ENCODE measurements around the gene PARS2.
"Not testable (repeated sequence)": the region's sequence is repeated elsewhere in the genome, so short reads cannot be mapped to it uniquely, and the experiment has no call there.

The PARS2 gene

DNA sequence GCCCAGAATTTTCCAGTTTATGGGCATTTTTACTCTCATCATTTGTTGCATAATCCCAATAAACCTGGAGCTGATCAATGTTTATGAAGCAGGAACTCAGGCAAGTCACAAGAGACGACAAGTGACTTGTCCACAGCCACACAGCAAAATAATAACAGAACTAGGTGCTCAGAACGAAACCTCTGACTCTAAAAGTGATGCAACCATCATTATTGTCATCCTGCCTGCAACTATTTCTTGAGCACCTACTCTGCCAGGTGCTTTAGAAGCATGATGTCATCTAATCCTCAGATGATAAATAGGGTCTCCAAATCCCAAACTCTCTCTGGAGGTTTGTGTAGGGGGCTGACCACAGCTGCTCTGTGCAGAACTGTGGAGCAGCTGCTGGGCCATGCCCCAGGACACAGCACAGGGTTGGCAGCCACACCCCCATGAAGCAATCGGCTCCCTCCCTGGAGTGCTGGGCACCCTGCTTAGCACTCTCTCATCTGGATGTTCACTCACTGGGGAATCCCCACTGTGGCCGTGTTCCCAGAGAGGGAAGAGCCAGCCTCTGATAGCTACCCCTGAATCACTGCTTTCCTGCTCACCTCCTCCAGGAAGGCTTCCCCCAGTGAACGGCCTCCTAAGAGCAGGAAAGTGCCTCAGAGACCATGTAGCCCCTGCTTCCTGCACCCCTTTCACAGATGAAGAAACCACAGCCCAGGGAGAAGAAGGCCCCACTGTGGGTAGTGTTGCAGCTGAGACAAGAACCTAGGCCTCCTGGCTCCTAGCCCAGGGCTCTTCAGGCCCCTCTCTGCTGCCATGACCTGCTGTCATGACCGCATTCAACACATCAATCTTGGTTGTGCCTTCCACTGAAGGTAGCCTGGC is 34.7 kb upstream of the PARS2 start:
- no peak for DNase-seq

DNA sequence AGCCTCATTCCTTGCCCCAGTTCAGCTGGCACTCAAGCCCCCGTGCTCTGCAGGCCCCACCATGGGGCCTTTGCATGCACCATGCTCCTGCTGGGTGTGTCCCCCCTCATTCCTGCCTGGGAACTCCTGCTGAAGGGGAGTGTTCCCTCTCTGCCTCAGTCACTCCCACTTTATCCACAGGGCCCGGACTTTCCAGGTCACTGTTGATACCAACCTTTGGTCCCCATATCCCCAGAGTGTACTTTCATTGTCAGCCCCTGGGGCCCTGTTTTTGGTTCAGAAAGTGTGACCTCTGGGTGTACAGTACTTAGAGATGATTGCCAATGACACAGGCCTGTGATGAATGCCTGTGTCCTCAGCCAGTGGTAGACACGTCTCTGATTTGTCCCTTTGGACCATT is 33.9 kb upstream of the PARS2 start:
- DNase-seq = no peak

DNA sequence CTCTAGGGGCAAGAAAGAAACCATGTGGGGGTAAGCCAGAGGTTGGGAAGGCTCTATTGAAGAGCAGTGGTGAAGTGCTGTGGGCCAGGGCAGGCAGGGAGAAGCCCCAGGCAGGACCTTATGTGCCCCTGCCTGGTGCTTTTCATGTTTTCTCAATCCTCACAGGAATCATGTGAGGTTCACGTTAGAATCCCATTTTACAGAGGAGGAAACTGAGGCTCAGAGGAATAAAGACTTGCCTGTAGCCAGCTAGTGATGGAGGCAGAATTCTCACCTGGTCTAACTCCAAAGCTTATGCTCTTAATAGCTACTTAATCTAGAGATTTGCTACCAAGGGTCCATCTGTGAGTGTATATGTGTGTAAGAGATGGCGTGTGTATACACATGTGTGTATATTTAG is 32.6 kb upstream of the PARS2 start:
- no peak for DNase-seq

DNA sequence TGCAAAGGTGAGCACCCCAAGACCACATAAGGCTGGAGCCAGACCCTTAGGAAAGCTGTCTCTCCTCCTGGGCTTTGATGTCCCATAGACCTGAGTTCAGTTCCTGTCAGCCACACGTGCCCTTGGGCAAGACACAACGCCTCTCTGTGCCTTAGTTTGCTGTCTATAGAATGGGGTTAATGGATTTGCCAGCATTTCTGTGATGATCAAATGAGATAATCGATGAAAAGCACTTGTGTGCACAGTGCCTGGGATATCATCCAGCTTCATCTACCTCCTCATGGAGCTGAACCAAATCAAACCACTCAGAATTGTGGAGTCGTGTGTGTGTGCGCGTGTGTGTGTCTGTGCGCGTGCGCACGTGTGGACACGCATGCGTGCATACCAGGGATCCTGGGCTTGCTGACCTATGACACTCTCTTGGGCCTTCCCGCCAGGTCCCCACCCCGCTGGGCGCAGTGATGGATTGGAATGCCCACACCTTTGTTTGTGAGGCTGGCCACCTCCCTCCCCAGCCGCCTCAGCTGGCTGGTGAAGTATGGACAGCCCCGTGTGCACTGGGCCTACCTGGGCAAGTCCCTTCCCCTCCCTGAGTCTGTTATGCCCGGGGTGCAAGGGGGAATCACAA is 31.6 kb upstream of the PARS2 start:
- DNase-seq = no peak

DNA sequence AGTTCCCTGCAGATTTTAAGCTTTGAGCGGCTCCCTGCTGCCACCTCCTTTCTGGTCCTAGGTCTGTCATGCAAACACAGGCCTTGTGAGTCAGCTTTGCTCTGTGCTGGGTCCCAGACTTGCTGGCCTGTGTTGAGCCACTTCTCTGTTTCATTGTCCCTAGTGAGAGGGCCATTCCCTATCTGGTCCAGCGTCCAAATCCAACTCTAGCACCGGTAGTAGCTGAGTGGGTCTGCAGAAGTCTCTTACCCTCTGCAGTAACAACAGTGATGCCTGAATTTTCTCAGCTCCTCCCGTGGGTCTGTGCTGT is 31.0 kb upstream of the PARS2 start:
- DNase-seq = no peak

DNA sequence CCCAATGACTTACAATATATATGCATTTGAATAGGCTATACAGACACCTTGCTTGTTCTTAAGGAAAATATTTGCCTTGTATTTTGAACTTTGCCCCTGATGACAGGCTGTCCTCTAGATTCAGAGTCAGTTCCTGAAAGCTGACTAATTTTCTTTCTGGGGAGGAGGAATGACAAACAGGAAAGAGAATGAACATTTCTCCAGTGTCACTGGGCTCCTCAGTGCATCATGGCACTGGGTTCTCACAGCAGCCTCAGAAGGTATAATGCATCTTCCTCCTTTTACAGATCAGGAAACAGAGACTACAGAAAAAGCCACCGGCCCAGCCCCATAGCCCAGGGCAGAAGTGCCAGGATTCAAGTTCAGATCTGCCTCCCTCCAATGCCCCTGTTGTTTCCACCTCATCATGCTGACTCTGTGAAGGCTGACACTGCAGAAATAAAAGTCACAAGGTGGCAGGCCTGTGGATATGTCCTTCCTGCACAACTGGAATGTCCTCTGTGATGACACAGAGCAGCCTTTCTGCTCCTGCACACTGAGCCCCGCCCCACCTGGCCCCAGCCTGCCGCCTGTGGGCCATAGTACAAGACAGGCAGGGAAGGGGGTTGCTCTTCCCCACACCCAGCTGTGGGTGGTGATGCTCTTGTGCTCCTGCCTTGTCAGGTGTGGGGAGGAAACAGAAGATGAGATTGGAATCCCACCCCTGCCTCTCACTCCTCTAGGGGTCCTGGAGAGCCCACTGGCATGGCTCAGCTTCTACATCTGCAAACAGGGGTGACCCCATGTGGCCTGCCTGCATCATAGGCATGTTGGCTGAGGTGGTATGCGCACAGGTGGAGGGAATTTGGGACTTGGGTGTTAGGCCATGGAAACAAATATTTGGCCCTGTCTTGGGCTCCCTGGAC is 30.4 kb upstream of the PARS2 start:
- DNase-seq = no peak

DNA sequence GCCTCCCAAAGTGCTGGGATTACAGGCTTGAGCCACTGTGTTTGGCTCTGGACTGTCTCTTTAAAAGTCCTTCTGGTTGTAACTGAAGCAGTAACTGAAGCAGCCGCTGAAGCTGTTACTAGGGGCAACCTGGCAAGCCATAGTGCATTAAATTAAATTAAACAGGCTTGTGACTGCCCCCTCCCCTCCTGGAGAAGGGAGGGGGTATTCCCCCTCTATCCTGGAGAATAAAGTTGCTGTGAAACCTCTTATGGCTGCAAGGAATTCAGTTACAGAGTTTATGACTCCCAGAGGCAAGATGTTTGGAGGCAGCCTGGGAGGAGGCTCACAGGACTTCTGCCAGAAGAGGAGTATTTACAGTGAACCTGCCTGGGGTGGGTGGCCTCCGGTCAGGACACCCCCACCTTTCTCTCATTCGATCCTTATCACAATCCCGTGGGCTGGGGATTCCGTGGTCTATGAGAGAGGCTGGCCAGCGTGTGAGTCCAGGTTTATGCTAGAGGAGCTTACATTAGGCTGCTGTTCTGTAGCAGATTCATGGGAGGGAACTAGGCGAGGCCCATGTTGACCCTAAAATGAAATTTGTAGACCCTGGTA is 28.5 kb upstream of the PARS2 start:
- DNase-seq = no peak

DNA sequence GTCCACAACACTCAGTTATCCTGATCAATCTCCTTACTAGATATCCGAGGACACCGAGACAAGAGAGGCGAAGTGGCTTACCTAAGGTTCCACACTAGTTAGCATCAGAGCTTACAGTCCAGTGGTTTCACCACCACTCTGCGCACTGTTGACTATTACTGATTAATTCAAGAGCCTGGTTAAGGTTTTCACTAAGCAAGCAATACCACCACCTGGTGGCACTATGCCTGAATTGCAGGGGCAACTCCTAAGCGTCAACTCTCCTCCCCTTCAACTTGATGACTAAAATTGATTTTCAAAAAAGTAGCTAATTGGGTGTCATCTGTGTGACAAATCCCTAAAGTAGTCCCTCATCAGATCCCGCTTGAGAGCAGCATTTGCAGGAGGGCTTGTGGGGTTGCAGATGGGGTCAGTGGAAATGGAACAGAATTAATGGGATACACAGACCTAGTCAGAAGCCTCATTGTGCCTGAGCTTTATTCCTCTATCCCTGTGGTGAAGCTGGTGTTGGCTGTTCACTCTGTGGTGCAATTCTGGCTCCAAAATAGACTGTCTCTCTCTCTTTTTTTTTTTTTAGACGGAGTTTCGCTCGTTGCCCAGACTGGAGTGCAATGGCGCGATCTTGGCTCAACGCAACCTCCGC is 27.7 kb upstream of the PARS2 start:
- DNase-seq = no peak

DNA sequence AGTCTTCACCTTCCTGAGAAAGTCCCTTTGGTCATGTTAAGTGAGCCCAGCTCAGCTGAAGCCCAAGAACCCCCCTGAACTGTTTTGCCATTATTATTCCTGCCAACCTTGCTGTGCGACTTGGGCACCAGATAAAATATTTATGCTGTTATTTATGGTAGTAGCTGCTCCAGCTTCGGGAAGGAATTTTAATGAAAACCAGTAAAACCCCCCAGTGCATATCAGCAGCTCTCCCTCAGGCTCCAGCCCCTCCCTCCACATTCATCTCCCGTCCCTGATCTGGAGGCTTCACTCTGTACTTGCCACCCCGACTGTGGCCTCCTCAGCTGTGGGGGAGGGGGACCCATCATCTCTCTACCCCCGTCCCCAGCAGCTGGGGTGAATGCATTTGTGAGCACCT is 24.1 kb upstream of the PARS2 start:
- no peak for DNase-seq

DNA sequence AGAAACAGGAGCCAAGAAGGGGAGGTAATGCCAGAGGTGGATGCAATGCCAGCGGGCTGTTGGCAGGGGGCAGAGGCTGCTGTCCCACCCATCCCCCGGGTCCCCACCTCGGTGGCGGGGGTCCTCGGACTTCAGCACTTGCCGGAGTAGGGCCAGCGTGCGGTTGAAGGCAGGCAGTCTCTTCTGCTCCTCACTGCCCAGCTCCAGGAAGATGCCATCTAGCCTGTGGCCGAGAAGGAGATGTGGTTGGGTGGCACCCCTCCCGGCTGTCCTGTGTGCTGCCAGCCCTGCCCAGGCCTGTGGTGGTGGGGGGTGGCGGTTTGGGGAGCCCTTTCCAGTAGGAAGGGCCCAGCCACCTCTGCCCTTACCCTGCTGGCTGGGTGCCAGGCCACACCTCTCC is 23.3 kb upstream of the PARS2 start:
- no peak for DNase-seq

DNA sequence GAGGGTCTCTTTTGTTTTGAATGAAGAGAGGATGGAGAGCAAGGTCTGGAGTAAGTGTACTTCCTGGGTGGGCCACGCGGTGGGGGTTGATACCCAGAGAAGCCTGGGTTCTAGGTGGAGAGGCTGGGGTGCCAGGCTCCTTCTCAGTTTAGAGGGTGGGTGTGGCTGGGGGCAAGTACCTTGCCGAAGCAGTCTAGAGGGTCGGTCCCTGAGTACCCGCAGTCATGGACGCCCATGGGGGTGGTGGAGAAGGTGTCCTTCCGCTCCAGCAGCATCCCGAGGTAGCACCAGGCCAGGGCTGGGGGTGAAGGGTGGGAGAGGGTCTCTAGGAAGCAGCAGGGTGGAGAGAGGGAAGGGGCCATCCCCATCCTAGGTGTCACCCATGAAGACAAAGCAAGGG is 22.5 kb upstream of the PARS2 start:
- no peak for DNase-seq

DNA sequence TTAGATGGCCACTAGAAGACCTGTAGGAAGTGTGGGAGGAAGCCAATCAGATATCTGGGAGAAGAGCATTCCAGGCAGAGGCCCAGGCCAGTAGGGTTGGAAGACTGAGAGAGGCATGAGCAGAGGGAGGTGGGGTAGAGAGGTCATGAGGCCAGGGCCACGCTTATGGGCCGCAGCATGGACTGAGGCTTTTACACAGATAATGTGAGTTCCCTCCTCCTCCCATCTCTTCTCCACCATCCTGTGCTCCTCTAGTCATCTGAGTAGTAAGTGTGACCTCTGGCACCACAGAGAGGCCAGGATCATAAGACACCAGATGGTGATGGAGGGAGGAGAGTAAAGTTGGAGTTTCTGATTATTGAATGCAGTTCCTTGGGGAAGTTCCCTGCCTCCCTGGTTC is 19.7 kb upstream of the PARS2 start:
- no peak for DNase-seq

DNA sequence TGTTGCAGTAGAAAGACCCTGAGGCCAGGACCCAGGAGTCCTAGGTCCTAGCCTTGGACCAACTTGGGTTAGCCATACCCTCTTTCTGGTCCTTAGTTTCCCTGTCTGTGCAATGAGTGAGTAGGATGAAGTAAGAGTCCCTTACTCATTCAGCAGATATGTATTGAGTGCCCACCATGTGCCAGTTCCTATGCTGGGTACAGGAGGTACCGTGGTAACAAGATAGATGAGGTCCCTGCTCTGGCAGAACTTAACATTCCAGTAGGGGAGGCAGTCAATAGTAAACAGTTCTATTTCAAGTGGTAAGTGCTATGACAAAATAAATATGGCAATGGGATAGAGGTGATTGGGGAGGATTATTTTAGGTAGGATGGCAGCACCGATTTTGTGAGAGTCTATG is 18.3 kb upstream of the PARS2 start:
- DNase-seq = no peak

DNA sequence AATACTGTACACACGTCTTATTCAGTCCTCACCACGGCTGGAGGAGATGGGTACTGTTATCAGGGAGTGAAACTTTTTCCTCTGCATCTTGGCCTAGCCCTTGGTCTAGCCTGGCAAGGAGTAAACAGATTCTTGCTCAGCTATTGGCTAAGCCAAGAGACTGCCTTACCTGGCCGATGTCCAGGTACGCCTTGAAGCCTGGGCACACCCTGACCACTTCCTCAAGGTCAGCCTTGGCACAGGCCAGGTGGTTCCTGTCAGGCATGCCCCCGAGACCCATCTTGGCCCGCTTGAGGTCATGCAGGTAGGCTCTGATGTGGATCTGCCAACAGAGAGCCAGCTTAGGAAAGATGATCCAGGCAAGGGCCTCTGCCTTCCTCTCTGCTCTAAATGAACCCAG is 17.8 kb upstream of the PARS2 start:
- DNase-seq = no peak

DNA sequence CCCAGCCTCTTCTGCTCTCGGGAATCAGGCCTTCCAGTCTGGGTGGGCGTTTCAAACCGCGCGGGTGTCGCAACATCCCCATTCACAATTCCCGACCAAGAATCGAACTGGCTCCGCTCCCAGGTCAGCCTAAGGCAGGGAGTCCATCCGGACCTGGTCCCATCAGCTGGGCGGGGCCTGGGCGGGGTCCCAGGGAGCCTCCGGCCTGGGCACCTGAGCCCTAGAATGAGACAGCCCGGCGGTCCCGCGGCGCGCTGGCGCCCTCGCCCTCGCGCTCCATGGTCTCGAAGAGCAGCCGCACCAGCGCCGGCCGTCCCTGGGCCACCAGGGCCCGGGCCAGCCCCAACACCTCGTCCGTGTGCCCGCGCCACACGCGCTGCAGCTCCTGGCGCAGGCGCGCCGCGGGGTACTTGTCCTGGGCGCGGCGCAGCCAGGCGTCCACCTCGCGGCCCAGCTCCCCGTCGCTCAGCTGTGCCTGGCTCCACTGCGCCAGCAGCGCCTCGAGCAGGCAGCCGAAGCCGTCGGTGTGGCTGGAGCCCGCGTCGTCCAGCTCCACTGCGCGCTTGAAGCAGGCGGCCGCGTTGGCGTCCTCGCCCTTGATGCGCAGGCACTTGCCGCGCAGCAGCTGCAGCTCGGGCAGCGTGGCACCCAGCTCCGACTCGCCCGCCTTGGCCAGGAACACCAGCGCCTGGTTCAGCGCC is 16.9 kb upstream of the PARS2 start:
- no peak for DNase-seq

DNA sequence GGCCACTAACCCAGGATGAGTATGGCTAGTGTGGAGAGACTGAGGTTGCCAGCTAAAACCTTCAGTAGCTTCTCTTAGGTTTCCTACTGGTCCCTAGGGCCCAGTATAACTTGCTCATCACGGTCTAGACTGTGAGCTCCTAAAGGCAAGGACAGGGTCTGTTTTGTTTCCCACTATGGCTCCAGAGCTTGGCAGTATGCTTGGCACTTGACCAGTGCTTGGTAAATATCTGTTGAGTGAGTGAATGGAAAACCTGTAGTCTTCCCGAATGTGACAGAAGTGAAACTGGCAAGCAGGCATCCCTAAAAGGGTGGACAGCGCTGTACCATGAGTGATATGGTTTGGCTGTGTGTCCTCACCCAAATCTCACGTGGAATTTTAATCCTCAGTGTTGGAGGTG is 13.1 kb upstream of the PARS2 start:
- DNase-seq = no peak

DNA sequence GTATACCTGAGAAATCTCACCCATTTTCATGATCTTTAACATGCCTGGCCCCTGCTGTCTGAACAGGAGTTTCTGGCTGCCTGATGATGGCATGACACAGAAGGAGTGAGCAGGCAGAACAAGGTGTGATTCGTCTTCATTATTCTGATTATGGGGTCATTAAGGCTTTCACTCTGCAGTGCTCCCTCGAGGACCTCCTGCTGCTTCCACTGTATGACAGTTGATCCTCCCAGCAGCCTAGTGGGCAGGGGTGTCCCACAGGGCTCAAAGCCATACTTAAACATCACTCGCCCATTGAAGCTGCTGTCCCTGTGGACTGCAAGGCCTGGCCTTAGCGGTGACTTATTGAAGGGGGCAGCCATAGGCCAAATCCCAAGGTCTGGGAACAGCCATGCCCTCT is 12.7 kb upstream of the PARS2 start:
- DNase-seq = no peak

DNA sequence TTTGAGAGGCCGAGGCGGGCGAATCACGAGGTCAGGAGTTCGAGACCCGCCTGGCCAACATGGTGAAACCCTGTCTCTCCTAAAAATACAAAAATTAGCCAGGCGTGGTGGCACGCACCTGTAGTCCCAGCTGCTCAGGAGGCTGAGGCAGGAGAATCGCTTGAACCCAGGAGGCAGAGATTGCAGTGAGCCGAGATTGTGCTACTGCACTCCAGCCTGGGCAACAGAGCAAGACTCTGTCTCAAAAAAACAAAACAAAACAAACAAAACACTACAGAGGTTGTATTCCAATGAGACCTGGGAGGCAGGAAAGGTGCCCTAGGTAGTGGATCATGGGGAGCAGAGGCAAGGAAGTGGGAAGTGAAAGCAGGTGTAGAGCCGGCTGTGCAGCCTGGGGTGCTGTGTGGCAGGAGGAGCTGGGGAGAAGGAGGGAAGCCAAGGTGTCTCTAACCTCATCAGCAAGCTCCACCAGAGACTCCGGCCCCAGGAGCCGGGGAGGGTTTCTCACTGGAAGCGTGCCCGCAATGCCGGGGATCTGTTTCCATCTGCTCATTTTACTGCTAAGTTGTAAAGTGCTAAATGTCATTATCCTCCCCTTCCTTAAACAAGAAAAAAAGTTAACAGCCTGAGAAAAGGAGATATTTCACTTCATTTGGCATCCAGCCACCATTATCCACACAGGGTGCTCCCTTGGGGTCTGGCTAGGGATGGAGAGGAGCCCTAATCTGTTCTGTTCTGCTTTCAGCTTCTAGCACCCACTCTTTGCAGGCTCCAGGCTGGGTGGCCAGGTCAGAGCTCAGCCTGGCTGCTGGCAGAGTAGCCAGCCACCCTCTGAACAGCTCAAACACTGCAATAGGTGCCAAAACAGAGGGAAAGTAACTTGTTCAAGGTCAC is 11.8 kb upstream of the PARS2 start:
- not testable (repeated sequence) for DNase-seq

DNA sequence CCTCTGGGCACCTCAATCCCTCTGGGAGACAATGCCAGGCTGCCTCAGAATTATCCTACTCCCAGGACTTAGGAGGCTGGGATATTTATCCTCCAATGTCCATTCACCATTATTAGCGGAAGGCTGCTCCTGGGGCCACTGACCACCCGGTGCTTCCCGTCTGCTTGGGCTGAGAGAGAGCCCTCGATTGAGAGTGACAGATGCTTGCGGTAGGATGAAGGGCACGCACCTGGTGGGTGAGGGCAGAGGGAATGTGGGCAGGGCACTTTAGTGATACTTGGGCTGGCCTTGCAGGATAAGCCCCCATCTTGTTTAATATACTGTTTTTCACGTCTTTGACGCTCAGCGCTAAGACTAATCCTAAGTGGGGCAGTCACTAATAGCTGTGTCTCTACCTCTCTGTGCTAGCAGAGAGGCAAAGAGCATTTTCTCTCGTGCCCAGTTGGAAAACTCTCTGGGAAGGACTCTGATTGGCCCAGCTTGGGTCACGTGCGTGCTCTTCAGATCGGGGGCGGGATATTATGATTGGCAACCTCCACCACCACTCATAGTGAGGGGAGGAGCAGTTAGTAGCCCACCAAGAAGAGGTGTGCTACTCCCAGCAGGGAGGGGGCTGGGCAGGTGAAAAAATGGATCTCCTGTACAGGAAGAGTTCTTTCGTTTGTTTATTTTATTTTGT is 10.6 kb upstream of the PARS2 start:
- no peak for DNase-seq

DNA sequence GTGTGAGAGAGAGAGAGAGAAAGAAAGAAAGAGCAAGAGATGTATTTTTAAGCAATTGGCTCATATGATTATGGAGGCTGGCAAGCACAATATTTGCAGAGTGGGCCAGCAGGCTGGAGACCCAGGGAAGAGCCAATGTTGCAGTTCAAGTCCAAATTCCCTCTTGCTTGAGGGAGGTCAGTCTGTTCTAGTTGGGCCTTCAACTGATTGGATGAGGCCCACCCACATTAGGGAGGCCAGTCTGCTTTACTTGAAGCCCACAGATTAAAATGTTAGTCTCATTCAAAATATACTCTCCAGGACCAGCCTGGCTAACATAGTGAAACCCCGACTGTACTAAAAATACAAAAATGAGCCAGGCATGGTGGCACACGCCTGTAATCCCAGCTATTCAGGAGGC is 8.6 kb upstream of the PARS2 start:
- no peak for DNase-seq

DNA sequence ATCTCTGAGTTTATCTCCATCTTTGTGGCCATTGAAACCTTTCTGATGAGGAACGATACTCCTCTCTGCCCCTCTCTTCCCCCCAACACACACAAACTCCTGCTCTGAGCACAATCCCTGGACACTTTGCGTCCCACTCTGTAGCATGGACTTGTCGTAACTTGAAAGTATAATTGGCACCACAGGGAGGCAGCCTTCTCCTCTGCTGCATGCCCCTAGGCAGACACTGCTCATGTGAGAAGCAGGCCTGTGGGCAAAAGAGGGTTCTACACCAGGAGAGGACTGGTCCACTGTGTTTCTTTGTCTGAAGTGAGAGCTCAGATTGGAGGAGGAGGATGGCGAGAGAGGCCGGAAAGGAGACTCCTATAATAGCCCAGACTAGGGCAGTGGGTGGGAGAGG is 3.8 kb upstream of the PARS2 start:
- DNase-seq = no peak

All from kidney glomerular epithelial cell (primary cell).